ENCODE measurements around the gene KCTD1. TPM values are rescaled to one million over a fixed set of nuclear protein-coding genes. Genes with fewer than 3 reads are reported as not detected.

The KCTD1 gene
- total RNA-seq, 1 experiment from 2014 or later = 20.5 TPM

- BruUV-seq (replicated peaks) = no TSS peak
- no peaks in the 10 kb centered on the region for H4K20me1 ChIP-seq (ENCODE audit: insufficient read depth)
- ChIA-PET CTCF (no interaction called here), POLR2A (ENCODE audit: unreplicated experiment) (no interaction called here)
- no peaks in the 10 kb centered on the region for H3K9me2 ChIP-seq (ENCODE audit: insufficient read depth)
- H3K36me3 ChIP-seq (ENCODE audit: low read depth) = 0 out of 2 replicates have a peak, but pooled peaks cover 4% of the 10 kb centered on the region
- no peak for DNase-seq
- H2AFZ ChIP-seq = no peak overlapping the region
- no peaks in the 10 kb centered on the region for H3K27me3 ChIP-seq (ENCODE audit: insufficient read depth, low read depth)
- H3K27ac ChIP-seq = no peak overlapping the region
- intact Hi-C loops (cut with micrococcal nuclease; ENCODE audit: unreplicated experiment) = no loop called here
- no peak overlapping the region for H3K4me2 ChIP-seq
- no peaks in the 10 kb centered on the region for H3K79me2 ChIP-seq (ENCODE audit: low read depth)
- H3K9me3 ChIP-seq (ENCODE audit: insufficient read depth, low read depth) = no peaks in the 10 kb centered on the region
- no peak for TF ChIP-seq EZH2 (IDR thresholded peaks at IDR 0.05; ENCODE audit: low read depth)
- TF ChIP-seq CTCF (conservative IDR thresholded peaks at IDR 0.05) = no peak
- no peaks in the 10 kb centered on the region; the same call in 1 of the 2 replicates for H3K4me1 ChIP-seq (replicated peaks; ENCODE audit: insufficient read depth)
- H3K4me3 ChIP-seq = no peak overlapping the region
- H3F3A ChIP-seq (ENCODE audit: insufficient read depth, low read depth) = no peaks in the 10 kb centered on the region
Observed at GRCh38 chr18:26458526-26459232, 89.7 kb downstream of the KCTD1 start.

- intact Hi-C loops (cut with micrococcal nuclease; ENCODE audit: unreplicated experiment) = no loop called here
- Histone ChIP-seq H3F3A (ENCODE audit: insufficient read depth, low read depth) (no peaks in the 10 kb centered on the region), H3K36me3 (ENCODE audit: low read depth) (0 out of 2 replicates have a peak, but pooled peaks cover 4% of the 10 kb centered on the region), H3K9me3 (ENCODE audit: insufficient read depth, low read depth) (no peaks in the 10 kb centered on the region), H3K4me1 (replicated peaks; ENCODE audit: insufficient read depth) (no peaks in the 10 kb centered on the region; the same call in 1 of the 2 replicates), H3K4me2 (no peak overlapping the region), H2AFZ (no peak overlapping the region), H3K79me2 (ENCODE audit: low read depth) (no peaks in the 10 kb centered on the region), H4K20me1 (ENCODE audit: insufficient read depth) (no peaks in the 10 kb centered on the region), H3K27ac (no peak overlapping the region), H3K4me3 (no peak overlapping the region), H3K27me3 (ENCODE audit: insufficient read depth, low read depth) (no peaks in the 10 kb centered on the region), H3K9me2 (ENCODE audit: insufficient read depth) (no peaks in the 10 kb centered on the region)
- DNase-seq = no peak
- ChIA-PET CTCF (no interaction called here), POLR2A (ENCODE audit: unreplicated experiment) (no interaction called here)
- BruUV-seq (replicated peaks) = no TSS peak
- TF ChIP-seq CTCF (conservative IDR thresholded peaks at IDR 0.05) (no peak), EZH2 (IDR thresholded peaks at IDR 0.05; ENCODE audit: low read depth) (no peak)
Observed at GRCh38 chr18:26457611-26458353, 90.6 kb downstream of the KCTD1 start.

GRCh38 chr18:26457195-26457594, 91.2 kb downstream of the KCTD1 start:
- POLR2A ChIA-PET (ENCODE audit: unreplicated experiment) = no interaction called here
- TF ChIP-seq EZH2 (IDR thresholded peaks at IDR 0.05; ENCODE audit: low read depth) (no peak), CTCF (conservative IDR thresholded peaks at IDR 0.05) (no peak)
- no peaks in the 10 kb centered on the region; the same call in 1 of the 2 replicates for H3K4me1 ChIP-seq (replicated peaks; ENCODE audit: insufficient read depth)
- H3K79me2 ChIP-seq (ENCODE audit: low read depth) = no peaks in the 10 kb centered on the region
- H4K20me1 ChIP-seq (ENCODE audit: insufficient read depth) = no peaks in the 10 kb centered on the region
- no peaks in the 10 kb centered on the region for H3K9me2 ChIP-seq (ENCODE audit: insufficient read depth)
- H3K27ac ChIP-seq = no peak overlapping the region
- H2AFZ ChIP-seq = no peak overlapping the region
- H3K4me2 ChIP-seq = no peak overlapping the region
- no peak for DNase-seq
- BruUV-seq (replicated peaks) = no TSS peak
- no peaks in the 10 kb centered on the region for H3K27me3 ChIP-seq (ENCODE audit: insufficient read depth, low read depth)
- H3K36me3 ChIP-seq (ENCODE audit: low read depth) = 0 out of 2 replicates have a peak, but pooled peaks cover 4% of the 10 kb centered on the region
- no peaks in the 10 kb centered on the region for H3K9me3 ChIP-seq (ENCODE audit: insufficient read depth, low read depth)
- CTCF ChIA-PET = no interaction called here
- intact Hi-C loops (cut with micrococcal nuclease; ENCODE audit: unreplicated experiment) = no loop called here
- no peak overlapping the region for H3K4me3 ChIP-seq
- H3F3A ChIP-seq (ENCODE audit: insufficient read depth, low read depth) = no peaks in the 10 kb centered on the region

All from PC-9 (cell line).